Activated CD4-positive, alpha-beta T cell treated with anti-CD3 and anti-CD28 coated beads, Interleukin-2, amount 50 U/mL, for 4 hours (primary cell): ENCODE results near the gene CHIA.

Experiments used
- DNase-seq, 2 experiments: peaks; one replicate each; pipeline ENCODE4 v3.0.0-alpha.2; 2020

CHIA gene

GRCh38 chr1:111369645-111370044, 79.0 kb downstream of the CHIA start:
- DNase-seq, result no peak
